ENCODE measurements around the gene TXNRD1. TPM values are rescaled to one million over a fixed set of nuclear protein-coding genes. Genes with fewer than 3 reads are reported as not detected.

Gene TXNRD1
- total RNA-seq, 1 donor from 2014 or later: 98.0 TPM

DNA sequence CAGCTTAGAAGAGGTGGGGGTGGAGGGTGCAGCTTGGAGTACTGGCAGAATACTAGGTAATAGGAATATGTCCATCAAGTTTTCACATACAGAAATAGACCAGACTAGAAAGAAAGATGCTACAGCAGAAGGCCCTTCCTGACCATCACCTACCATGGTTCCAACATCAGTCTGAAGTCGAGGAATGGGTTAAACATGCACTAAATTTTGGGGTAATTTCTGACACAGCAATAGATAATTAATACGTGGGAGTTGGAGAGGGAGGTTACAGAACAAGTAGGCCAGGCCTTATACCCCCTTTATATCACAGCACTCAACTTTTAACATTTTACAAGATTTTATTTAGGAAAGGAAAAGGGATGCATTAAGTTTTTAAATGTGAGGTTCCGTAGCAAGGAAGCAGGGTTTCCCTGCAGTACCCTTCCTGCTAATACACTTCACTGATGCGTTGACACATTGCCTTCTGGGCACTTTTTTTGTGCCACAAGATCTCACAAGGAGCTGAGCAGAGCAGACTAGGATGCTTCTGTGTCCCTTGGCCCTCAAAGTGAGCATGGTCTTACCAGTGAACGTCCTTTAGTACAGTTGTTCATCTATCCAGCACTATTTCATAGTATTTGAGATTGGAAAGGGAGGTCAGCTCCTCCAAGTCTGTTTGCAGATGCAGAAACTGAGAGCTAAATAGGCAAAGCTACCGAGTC lies 138.7 kb downstream of the TXNRD1 start:
- Histone ChIP-seq H3K27ac (replicated peaks) (no peak overlapping the region), H3K9me3 (replicated peaks) (no peaks in the 10 kb centered on the region), H3K36me3 (peaks cover 33% of the 10 kb centered on the region), H3K4me3 (no peak overlapping the region), H3K4me1 (peaks cover 12% of the 10 kb centered on the region), H3K27me3 (ENCODE audit: low read depth) (no peaks in the 10 kb centered on the region)
- intact Hi-C loops (cut with micrococcal nuclease): no loop called here
- TF ChIP-seq CTCF (IDR thresholded peaks at IDR 0.05; ENCODE audit: borderline replicate concordance): no peak
- DNase-seq: no peak

GRCh38 chr12:104354868-104355570 lies 139.4 kb downstream of the TXNRD1 start:
- TF ChIP-seq CTCF (IDR thresholded peaks at IDR 0.05; ENCODE audit: borderline replicate concordance): no peak
- no peak for DNase-seq
- Histone ChIP-seq H3K4me1 (peaks cover 8% of the 10 kb centered on the region), H3K9me3 (replicated peaks) (peaks cover 1% of the 10 kb centered on the region), H3K4me3 (no peak overlapping the region), H3K36me3 (peaks cover 26% of the 10 kb centered on the region), H3K27me3 (ENCODE audit: low read depth) (no peaks in the 10 kb centered on the region), H3K27ac (replicated peaks) (no peak overlapping the region)
- intact Hi-C loops (cut with micrococcal nuclease): loop anchor here (5.0 kb wide), 1 partner anchor 153 kb away; no protein-coding TSS in a partner anchor

DNA sequence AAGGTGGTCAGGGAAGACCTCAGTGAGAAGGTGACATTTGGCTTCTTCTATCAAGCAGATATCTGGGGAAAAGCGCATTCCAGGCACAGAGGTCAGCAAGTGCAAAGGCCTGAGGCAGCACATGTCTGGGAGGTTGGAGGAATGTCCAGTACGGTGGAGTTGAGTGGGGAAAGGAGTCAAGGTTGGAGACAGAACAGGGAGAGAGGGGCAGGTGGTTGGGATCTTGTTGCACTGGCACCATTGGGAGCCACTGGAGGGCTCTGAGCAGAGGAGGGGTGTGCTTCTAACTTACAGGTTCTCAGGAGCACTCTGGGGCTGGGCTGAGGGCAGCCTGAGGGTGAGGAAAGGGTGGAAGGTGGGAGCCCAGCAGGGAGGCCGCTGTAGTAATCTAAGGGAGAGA lies 140.1 kb downstream of the TXNRD1 start:
- Histone ChIP-seq H3K27me3 (ENCODE audit: low read depth) (no peaks in the 10 kb centered on the region), H3K27ac (replicated peaks) (no peak overlapping the region), H3K36me3 (peaks cover 20% of the 10 kb centered on the region), H3K9me3 (replicated peaks) (peaks cover 8% of the 10 kb centered on the region), H3K4me3 (no peak overlapping the region), H3K4me1 (peaks cover 5% of the 10 kb centered on the region)
- DNase-seq: no peak
- intact Hi-C loops (cut with micrococcal nuclease): loop anchor here (5.0 kb wide), 1 partner anchor 153 kb away; no protein-coding TSS in a partner anchor
- TF ChIP-seq CTCF (IDR thresholded peaks at IDR 0.05; ENCODE audit: borderline replicate concordance): no peak

- Histone ChIP-seq H3K36me3 (peaks cover 12% of the 10 kb centered on the region), H3K4me3 (no peak overlapping the region), H3K27me3 (ENCODE audit: low read depth) (no peaks in the 10 kb centered on the region), H3K4me1 (no peaks in the 10 kb centered on the region), H3K9me3 (replicated peaks) (peaks cover 10% of the 10 kb centered on the region), H3K27ac (replicated peaks) (no peak overlapping the region)
- TF ChIP-seq CTCF (IDR thresholded peaks at IDR 0.05; ENCODE audit: borderline replicate concordance): no peak
- DNase-seq: no peak
- intact Hi-C loops (cut with micrococcal nuclease): loop anchor here (5.0 kb wide), 1 partner anchor 154 kb away; no protein-coding TSS in a partner anchor
These were observed 140.9 kb downstream of the TXNRD1 start for GRCh38 chr12:104356231-104357115.

- Histone ChIP-seq H3K27me3 (ENCODE audit: low read depth) (no peaks in the 10 kb centered on the region), H3K9me3 (replicated peaks) (peaks cover 10% of the 10 kb centered on the region), H3K27ac (replicated peaks) (no peak overlapping the region), H3K4me1 (no peaks in the 10 kb centered on the region), H3K4me3 (no peak overlapping the region), H3K36me3 (peaks cover 2% of the 10 kb centered on the region)
- no peak for TF ChIP-seq CTCF (IDR thresholded peaks at IDR 0.05; ENCODE audit: borderline replicate concordance)
- no peak for DNase-seq
- intact Hi-C loops (cut with micrococcal nuclease): loop anchor here (5.0 kb wide), 1 partner anchor 155 kb away; no protein-coding TSS in a partner anchor
These were observed 141.9 kb downstream of the TXNRD1 start for GRCh38 chr12:104357421-104357952.
